Left ventricle myocardium inferior (tissue), 1 donor: ENCODE data around the gene GATA5. TPM values are rescaled to one million over a fixed set of nuclear protein-coding genes. Genes with fewer than 3 reads are reported as not detected.

Experiments used
- DNase-seq: peaks from one replicate; pipeline ENCODE4 v3.0.0-alpha.2; 2020
- H3K27ac ChIP-seq: fragments of 200-600 bp; replicated peaks from 2 replicates; pipeline ENCODE4 v1.8.0; 2021
- H3K27me3 ChIP-seq: fragments of 200-600 bp; 2 replicates; pipeline ENCODE4 v1.8.0; 2021; ENCODE audit warnings: low read depth
- H3K36me3 ChIP-seq: fragments of 200-600 bp; 2 replicates; pipeline ENCODE4 v1.8.0; 2021
- H3K4me1 ChIP-seq: fragments of 200-600 bp; 2 replicates; pipeline ENCODE4 v1.8.0; 2021
- H3K4me3 ChIP-seq: fragments of 200-600 bp; 2 replicates; pipeline ENCODE4 v1.8.0; 2021; ENCODE audit warnings: mild to moderate bottlenecking, moderate library complexity
- H3K9me3 ChIP-seq: fragments of 200-600 bp; replicated peaks from 2 replicates; pipeline ENCODE4 v1.8.0; 2021
- intact Hi-C: fragments of 100-400 bp; cut with micrococcal nuclease; formaldehyde crosslinking; loops from one replicate; pipeline ENCODE4 v1.11.0; 2022
- total RNA-seq: library from RNA; stranded (reverse); fragmentation: NEBNext Ultra II Directional; extraction: Animal tissue kit (Norgen Biotek cat#: 25700); gene quantifications from one replicate; pipeline ENCODE4 v1.2.1, GENCODE V29; 2021
- TF ChIP-seq, protein P1 (sequence below): fragments of 200-600 bp; IDR thresholded peaks from 2 replicates; pipeline ENCODE4 v1.8.0; 2021; ENCODE audit warnings: antibody characterized with exemption, mild to moderate bottlenecking, borderline replicate concordance
- donor health status: DM: no; HTN: yes; CAD: no; lungs with severe emphysema.

GATA5 gene
- total RNA-seq, 1 donor from 2014 or later, result 0.69 TPM

DNA sequence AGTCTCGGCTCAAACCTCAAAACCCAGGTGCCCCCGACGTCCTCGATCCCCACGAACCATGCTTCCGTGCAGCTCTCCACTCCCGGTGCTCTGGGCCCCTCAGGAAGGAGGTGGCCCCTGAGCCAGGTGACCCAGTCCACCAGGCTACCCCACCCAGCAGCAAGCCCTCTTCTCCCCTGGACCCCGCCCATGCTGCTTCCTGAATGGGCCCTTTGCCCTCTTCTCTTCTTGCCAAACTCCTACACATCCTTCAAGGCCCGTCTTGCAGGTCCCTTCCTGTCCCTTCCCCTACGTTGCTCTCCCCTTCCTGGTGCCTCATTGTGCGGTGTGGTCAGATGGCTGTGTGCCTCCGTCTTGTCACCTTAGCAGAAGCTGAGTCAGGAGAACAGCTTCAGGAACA lies 3.4 kb upstream of the GATA5 start:
- no peak for DNase-seq
- TF ChIP-seq, protein P1, sequence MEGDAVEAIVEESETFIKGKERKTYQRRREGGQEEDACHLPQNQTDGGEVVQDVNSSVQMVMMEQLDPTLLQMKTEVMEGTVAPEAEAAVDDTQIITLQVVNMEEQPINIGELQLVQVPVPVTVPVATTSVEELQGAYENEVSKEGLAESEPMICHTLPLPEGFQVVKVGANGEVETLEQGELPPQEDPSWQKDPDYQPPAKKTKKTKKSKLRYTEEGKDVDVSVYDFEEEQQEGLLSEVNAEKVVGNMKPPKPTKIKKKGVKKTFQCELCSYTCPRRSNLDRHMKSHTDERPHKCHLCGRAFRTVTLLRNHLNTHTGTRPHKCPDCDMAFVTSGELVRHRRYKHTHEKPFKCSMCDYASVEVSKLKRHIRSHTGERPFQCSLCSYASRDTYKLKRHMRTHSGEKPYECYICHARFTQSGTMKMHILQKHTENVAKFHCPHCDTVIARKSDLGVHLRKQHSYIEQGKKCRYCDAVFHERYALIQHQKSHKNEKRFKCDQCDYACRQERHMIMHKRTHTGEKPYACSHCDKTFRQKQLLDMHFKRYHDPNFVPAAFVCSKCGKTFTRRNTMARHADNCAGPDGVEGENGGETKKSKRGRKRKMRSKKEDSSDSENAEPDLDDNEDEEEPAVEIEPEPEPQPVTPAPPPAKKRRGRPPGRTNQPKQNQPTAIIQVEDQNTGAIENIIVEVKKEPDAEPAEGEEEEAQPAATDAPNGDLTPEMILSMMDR, result no peak
- Histone ChIP-seq H3K4me1 (peaks cover 35% of the 10 kb centered on the region), H3K36me3 (no peaks in the 10 kb centered on the region), H3K4me3 (no peak overlapping the region), H3K27me3 (peaks cover 95% of the 10 kb centered on the region), H3K9me3 (no peaks in the 10 kb centered on the region), H3K27ac (no peak overlapping the region)
- intact Hi-C loops, result no loop called here

DNA sequence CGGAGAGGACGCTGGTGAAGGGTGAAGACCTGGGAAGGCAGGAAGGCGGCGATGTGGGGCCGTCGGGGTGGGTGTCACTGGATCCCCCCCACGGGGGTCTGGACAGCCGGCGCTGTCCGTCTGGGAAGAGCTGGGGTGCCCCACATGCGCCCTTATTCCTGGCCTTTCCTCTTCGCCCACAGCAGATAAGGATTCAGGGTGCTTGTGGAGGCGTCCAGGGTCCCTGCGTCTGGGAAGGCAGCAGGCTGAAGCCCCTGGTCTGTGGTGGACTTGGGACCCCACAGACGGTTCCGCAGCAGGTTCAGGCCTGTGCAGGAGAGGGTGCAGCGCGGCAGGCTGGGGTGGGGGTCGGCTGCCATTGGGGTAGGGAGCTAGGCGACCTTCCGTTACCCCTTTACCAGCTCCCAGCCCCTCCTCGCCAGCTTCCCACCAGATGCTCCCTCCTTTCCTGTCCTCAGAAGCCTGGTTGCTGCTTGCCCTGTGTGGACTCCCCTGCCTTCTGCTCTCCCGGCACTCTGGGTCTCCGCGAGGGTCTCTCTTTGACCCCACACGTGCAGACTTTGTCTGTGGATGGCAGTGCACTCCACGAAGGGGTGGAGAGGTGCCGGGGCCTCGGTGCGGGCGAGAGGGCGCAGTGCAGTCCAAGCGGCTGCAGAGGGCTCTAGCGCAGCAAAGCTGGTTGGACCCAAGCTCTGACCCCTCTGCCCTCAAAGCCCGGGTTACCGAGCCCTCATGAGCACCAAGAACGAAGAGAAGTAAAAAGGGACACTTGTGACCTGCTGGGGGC lies 2.1 kb upstream of the GATA5 start:
- Histone ChIP-seq H3K36me3 (no peaks in the 10 kb centered on the region), H3K4me1 (peaks cover 37% of the 10 kb centered on the region), H3K4me3 (no peak overlapping the region), H3K9me3 (no peaks in the 10 kb centered on the region), H3K27me3 (peaks cover 95% of the 10 kb centered on the region), H3K27ac (no peak overlapping the region)
- intact Hi-C loops, result no loop called here
- DNase-seq, result no peak
- TF ChIP-seq, protein P1, result peak; percentile 28

GRCh38 chr20:62476056-62476838 lies 452 bp upstream of the GATA5 start:
- no peaks in the 10 kb centered on the region for H3K9me3 ChIP-seq
- intact Hi-C loops, result no loop called here
- H3K27ac ChIP-seq, result peak overlapping the region; percentile 36
- peak; percentile 50 for DNase-seq
- peaks cover 26% of the 10 kb centered on the region for H3K4me1 ChIP-seq
- H3K27me3 ChIP-seq, result peaks cover 92% of the 10 kb centered on the region
- H3K4me3 ChIP-seq, result peak overlapping the region; percentile 63
- no peaks in the 10 kb centered on the region for H3K36me3 ChIP-seq
- TF ChIP-seq, protein P1, result no peak

DNA sequence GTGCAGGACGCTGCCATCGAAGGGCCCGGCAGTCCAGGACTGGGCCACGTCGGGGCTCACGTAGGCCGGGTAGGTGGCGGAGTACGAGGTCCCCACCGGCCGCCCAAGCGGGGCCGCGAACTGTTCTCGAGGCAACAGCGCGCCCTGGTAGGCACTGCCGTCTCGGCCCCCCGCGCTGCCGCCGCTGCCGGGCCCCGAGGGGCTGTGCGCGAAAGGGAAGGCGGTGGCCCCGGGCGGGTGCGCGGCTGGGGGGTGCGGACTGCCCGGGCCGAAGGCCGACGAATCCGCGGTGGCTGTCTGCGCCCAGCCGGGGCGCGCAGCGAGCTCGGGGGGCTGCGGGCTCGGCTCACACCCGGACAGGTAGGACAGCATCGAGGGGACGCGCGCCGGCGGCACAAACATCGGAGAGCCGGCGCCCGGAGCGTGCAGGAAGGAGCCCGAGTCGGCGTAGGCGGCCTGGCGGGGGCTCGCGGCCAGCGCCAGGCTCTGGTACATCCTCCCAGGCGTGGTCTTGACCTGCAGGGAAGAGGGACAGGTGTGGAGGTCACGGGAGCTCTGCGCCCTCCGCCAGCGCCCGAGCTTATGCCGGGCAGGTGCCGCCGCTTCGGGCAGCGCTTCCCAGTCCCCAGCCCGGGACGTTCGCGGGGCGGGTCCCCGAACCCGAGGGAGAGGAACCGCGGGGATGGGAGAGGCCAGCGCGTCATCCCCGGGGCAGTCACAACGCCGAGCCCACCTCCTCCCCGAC lies 596 bp downstream of the GATA5 start:
- Histone ChIP-seq H3K9me3 (no peaks in the 10 kb centered on the region), H3K4me1 (peaks cover 26% of the 10 kb centered on the region), H3K27me3 (peaks cover 91% of the 10 kb centered on the region), H3K36me3 (no peaks in the 10 kb centered on the region), H3K4me3 (peak overlapping the region; percentile 63), H3K27ac (no peak overlapping the region)
- TF ChIP-seq, protein P1, result no peak
- DNase-seq, result no peak
- intact Hi-C loops, result no loop called here

- intact Hi-C loops, result no loop called here
- H3K4me1 ChIP-seq, result peaks cover 26% of the 10 kb centered on the region
- no peaks in the 10 kb centered on the region for H3K36me3 ChIP-seq
- H3K27me3 ChIP-seq, result peaks cover 93% of the 10 kb centered on the region
- no peak for DNase-seq
- peak overlapping the region; percentile 63 for H3K4me3 ChIP-seq
- TF ChIP-seq, protein P1, result no peak
- H3K27ac ChIP-seq, result no peak overlapping the region
- no peaks in the 10 kb centered on the region for H3K9me3 ChIP-seq
Measured at GRCh38 chr20:62474604-62475026, 1.2 kb downstream of the GATA5 start.
